Endothelial cell of umbilical vein (primary cell): ENCODE data around the gene ASB13. TPM values are rescaled to one million over a fixed set of nuclear protein-coding genes. Genes with fewer than 3 reads are reported as not detected.
A peak's percentile ranks its signal among the peaks of the same experiment; 100 is the strongest.

ENCODE experiments used
- BruUV-seq: library from RNA; stranded (reverse); fragments of 400-500 nt; replicated peaks from 2 replicates; lab custom pipeline; 2021; lab: Mats Ljungman, UMichigan
- CTCF ChIA-PET: fragments of 300-600, 350-600 bp; sonication (Branson Sonifier 250); formaldehyde crosslinking; loops from one replicate; lab custom pipeline; 2021; ENCODE audit warnings: antibody characterized with exemption, inconsistent platforms; lab: Charles Lee
- POLR2A ChIA-PET: fragments of 300-600, 350-600 bp; sonication (Branson Sonifier 250); formaldehyde crosslinking; loops from one replicate; lab custom pipeline; 2021; ENCODE audit warnings: antibody characterized with exemption, inconsistent platforms; lab: Charles Lee
- DNase-seq: peaks from one replicate; pipeline ENCODE4 v3.0.0-alpha.2; 2011; ENCODE audit warnings: low read depth, low spot score
- FAIRE-seq: peaks from 2 replicates; lab custom pipeline; 2011; peaks lifted over from hg19 to GRCh38; lab: Jason Lieb, UNC
- H2AFZ ChIP-seq: 2 replicates; pipeline ENCODE4 v1.6.0; 2012; ENCODE audit warnings: low read depth, low read length, control low read depth, inconsistent platforms
- H3K27ac ChIP-seq: 2 replicates; pipeline ENCODE4 v1.5.1; 2011; ENCODE audit warnings: low read depth, mild to moderate bottlenecking, control low read depth, low read length, moderate library complexity; ENCODE audit not compliant: insufficient read depth
- H3K27me3 ChIP-seq, 2 experiments: 2 replicates each; pipeline versions ENCODE4 v1.6.0 to v1.6.1; 2011; ENCODE audit warnings: low read length in 2 of 2, mixed read lengths in 1 of 2; ENCODE audit not compliant: control insufficient read depth in 2 of 2, insufficient read depth in 2 of 2
- H3K36me3 ChIP-seq, 2 experiments: 2 replicates in 1 of 2; 3 replicates in 1 of 2; pipeline ENCODE4 v1.5.1; 2011; ENCODE audit warnings: low read length in 2 of 2, mild to moderate bottlenecking in 1 of 2, moderate library complexity in 1 of 2; ENCODE audit not compliant: control insufficient read depth in 2 of 2, insufficient read depth in 2 of 2; ENCODE audit errors: extremely low read depth in 1 of 2
- H3K4me1 ChIP-seq: 3 replicates; pipeline ENCODE4 v1.5.1; 2011; ENCODE audit warnings: mild to moderate bottlenecking, low read length; ENCODE audit not compliant: control insufficient read depth, insufficient read depth; ENCODE audit errors: extremely low read depth
- H3K4me2 ChIP-seq: 2 replicates; pipeline ENCODE4 v1.6.1; 2011; ENCODE audit warnings: low read length, control low read depth, mixed read lengths; ENCODE audit not compliant: insufficient read depth
- H3K4me3 ChIP-seq, 3 experiments: fragments of 200-600 bp in 1 of 3; sonication (generic), shearing (Covaris generic) in 1 of 3; replicated peaks in 1 of 3; 2 replicates each; pipeline ENCODE4 v1.5.1; 2011 to 2016; ENCODE audit warnings: control low read depth in 3 of 3, low read length in 3 of 3, mild to moderate bottlenecking in 2 of 3, inconsistent platforms in 1 of 3, low read depth in 1 of 3, moderate library complexity in 1 of 3; ENCODE audit not compliant: insufficient read depth in 1 of 3
- H3K79me2 ChIP-seq: 2 replicates; pipeline ENCODE4 v1.6.0; 2012; ENCODE audit warnings: low read length, inconsistent platforms; ENCODE audit not compliant: control insufficient read depth, insufficient read depth
- H3K9ac ChIP-seq: replicated peaks from 2 replicates; pipeline ENCODE3; 2011; ENCODE audit warnings: low read length, control low read depth; ENCODE audit not compliant: insufficient read depth; ENCODE audit errors: extremely low read depth
- H3K9me1 ChIP-seq: replicated peaks from 3 replicates; pipeline ENCODE4 v1.6.0; 2011; ENCODE audit warnings: mild to moderate bottlenecking, low read length; ENCODE audit not compliant: control insufficient read depth, insufficient read depth; ENCODE audit errors: extremely low read depth
- H3K9me3 ChIP-seq: replicated peaks from 2 replicates; pipeline ENCODE4 v1.5.1; 2012; ENCODE audit warnings: low read length, inconsistent platforms; ENCODE audit not compliant: control insufficient read depth, insufficient read depth
- H4K20me1 ChIP-seq: replicated peaks from 2 replicates; pipeline ENCODE3; 2011; ENCODE audit warnings: mild to moderate bottlenecking, low read length; ENCODE audit not compliant: control insufficient read depth, insufficient read depth; ENCODE audit errors: extremely low read depth
- FOS ChIP-seq: IDR thresholded peaks from 2 replicates; pipeline ENCODE4 v1.6.1; 2011; ENCODE audit warnings: mild to moderate bottlenecking, low read length, moderate library complexity, borderline replicate concordance; ENCODE audit not compliant: insufficient read depth
- MYC ChIP-seq: IDR thresholded peaks from one replicate; pipeline ENCODE4 v1.6.1; 2011; ENCODE audit warnings: mild to moderate bottlenecking, low read depth, low read length
- dilution Hi-C: fragments of 300-500 bp; cut with MboI; formaldehyde crosslinking; loops from one replicate; pipeline ENCODE4 v1.15.0; 2019; ENCODE audit warnings: low sequenced_read_pairs; ENCODE audit not compliant: extremely low pct_ligation_motif_present
- intact Hi-C: fragments of 100-400 bp; cut with micrococcal nuclease; formaldehyde crosslinking; loops from one replicate; pipeline ENCODE4 v1.10.0; 2022
- polyA plus RNA-seq, 4 experiments: library from polyadenylated mRNA; depleted of rRNA in 3 of 4; stranded (reverse) in 3 of 4; unstranded in 1 of 4; fragments of >200 nt; gene quantifications; 2 replicates each; pipeline versions ENCODE4 v1.2.1 to v1.2.3, GENCODE V29; 2011 to 2012; ENCODE audit warnings: missing spikeins in 1 of 4
- total RNA-seq: library from RNA; stranded (reverse); gene quantifications from 2 replicates; pipeline ENCODE4 v1.2.3, GENCODE V29; 2021
- TF ChIP-seq, protein P1 (sequence below), 2 donors: IDR thresholded peaks; 1 replicate in 1 of 2; 2 replicates in 1 of 2; pipeline ENCODE4 v1.5.1; 2011; ENCODE audit warnings: low read length in 2 of 2, mild to moderate bottlenecking in 2 of 2, moderate library complexity in 2 of 2, control low read depth in 1 of 2, inconsistent platforms in 1 of 2, low read depth in 1 of 2; ENCODE audit not compliant: insufficient read depth in 1 of 2; ENCODE audit errors: extremely low read depth in 1 of 2

ASB13 gene
- total and polyA plus RNA-seq, 2 donors (not counting 3 experiments of a cell fraction or from before 2014, with no cell fraction given) = 6.3 to 7.3 TPM

DNA sequence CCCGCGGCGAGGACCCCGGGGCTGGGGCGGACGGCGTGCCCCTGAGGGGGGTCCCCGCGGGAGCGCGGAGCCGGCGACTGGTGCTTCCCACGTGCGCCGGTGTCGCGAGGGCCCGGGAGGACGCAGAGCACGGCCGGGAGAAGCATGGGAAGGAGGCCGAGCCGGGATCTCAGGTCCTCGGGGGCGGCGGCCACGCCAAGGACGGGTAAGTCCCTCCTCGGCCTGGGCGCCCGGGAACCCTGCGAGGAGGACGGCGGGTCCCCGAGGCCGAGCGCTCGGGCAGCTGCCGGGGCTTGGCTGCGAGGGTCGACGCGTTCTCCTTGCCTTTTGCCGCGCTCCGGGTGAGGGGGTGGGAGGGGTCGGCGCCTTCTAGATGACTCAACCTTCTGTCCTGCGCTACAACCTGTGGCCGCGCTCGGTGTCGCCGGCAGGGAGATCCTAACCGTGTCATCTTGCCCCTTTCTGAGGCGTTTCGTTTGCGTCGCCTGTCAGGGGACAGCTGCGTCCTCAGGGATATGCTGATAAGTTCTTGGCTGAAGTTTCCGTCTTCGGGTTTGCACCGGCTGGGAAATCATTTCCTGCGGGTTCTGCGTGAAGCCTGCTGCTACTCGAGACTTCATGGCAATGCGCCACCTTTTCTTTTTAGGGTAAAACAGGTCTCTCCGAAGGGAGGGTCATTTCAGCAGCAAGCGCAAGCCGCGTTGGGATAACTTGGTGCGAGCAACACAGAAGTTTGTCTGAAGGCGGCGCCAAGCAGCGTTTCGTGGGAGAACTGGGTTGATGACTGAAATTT lies 18.8 kb upstream of the ASB13 start:
- H3K9me1 ChIP-seq = no peaks in the 10 kb centered on the region
- dilution Hi-C loops = no loop called here
- no peaks in the 10 kb centered on the region for H3K36me3 ChIP-seq
- H4K20me1 ChIP-seq = no peaks in the 10 kb centered on the region
- peaks cover 47% of the 10 kb centered on the region for H3K79me2 ChIP-seq
- H3K27ac ChIP-seq = peak overlapping the region; percentile 68
- ChIA-PET CTCF (interaction anchor here (1.2 to 1.4 kb wide), 3 partner anchors 55 to 189 kb away, joined by 3 read pairs; no protein-coding TSS in a partner anchor), POLR2A (no interaction called here)
- H3K4me1 ChIP-seq = peaks cover 9% of the 10 kb centered on the region
- H3K4me2 ChIP-seq = peak overlapping the region; percentile 96
- peak overlapping the region; percentile 79 for H3K9ac ChIP-seq
- H2AFZ ChIP-seq = peak overlapping the region; percentile 86
- FAIRE-seq = peak; percentile 90
- intact Hi-C loops = loop anchor here (1.0 to 2.0 kb wide), 6 partner anchors 18 to 238 kb away; partner anchors contain the start of genes ANKRD16 and GDI2
- DNase-seq = peak; percentile 82
- TF ChIP-seq, protein P1, sequence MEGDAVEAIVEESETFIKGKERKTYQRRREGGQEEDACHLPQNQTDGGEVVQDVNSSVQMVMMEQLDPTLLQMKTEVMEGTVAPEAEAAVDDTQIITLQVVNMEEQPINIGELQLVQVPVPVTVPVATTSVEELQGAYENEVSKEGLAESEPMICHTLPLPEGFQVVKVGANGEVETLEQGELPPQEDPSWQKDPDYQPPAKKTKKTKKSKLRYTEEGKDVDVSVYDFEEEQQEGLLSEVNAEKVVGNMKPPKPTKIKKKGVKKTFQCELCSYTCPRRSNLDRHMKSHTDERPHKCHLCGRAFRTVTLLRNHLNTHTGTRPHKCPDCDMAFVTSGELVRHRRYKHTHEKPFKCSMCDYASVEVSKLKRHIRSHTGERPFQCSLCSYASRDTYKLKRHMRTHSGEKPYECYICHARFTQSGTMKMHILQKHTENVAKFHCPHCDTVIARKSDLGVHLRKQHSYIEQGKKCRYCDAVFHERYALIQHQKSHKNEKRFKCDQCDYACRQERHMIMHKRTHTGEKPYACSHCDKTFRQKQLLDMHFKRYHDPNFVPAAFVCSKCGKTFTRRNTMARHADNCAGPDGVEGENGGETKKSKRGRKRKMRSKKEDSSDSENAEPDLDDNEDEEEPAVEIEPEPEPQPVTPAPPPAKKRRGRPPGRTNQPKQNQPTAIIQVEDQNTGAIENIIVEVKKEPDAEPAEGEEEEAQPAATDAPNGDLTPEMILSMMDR (IDR thresholded peaks at IDR 0.05; ENCODE audit: extremely low read depth in 1 of 2, insufficient read depth in 1 of 2, low read depth in 1 of 2, low read length in 2 of 2) = peak; percentile 28 to 60
- TF ChIP-seq FOS (no peak), MYC (no peak)
- BruUV-seq = no TSS peak
- H3K27me3 ChIP-seq = peaks cover 3 to 10% of the 10 kb centered on the region in 2 experiments
- no peaks in the 10 kb centered on the region for H3K9me3 ChIP-seq
- H3K4me3 ChIP-seq = peak overlapping the region; percentile 62 to 97 (median 89)
